Liver (tissue), 3 donors: Measurements from ENCODE around the gene LRMDA.

Experiments
- ATF3 ChIP-seq: IDR thresholded peaks from 2 replicates; pipeline ENCODE4 v1.6.1; 2016; ENCODE audit warnings: antibody characterized with exemption
- CTCF ChIP-seq: fragments of 150-350 bp; IDR thresholded peaks from 2 replicates; pipeline ENCODE4 v1.5.1; 2017; ENCODE audit warnings: improper control_type of control experiment, low read depth, low read length; ENCODE audit not compliant: missing input control
- EGR1 ChIP-seq, 2 donors: IDR thresholded peaks; 2 replicates each; pipeline ENCODE4 v1.6.1; 2016 to 2018; ENCODE audit warnings: antibody characterized with exemption in 2 of 2, low read depth in 2 of 2
- HNF4A ChIP-seq, 2 donors: conservative IDR thresholded peaks; 2 replicates each; pipeline ENCODE4 v1.6.1; 2016; ENCODE audit warnings: antibody characterized with exemption in 2 of 2, mild to moderate bottlenecking in 2 of 2
- JUND ChIP-seq, 2 donors: IDR thresholded peaks; 2 replicates each; pipeline ENCODE4 v1.6.1; 2016; ENCODE audit warnings: antibody characterized with exemption in 2 of 2
- MAX ChIP-seq: IDR thresholded peaks from 2 replicates; pipeline ENCODE4 v1.6.1; 2016; ENCODE audit warnings: antibody characterized with exemption
- NR2F2 ChIP-seq: IDR thresholded peaks from 2 replicates; pipeline ENCODE4 v1.6.1; 2016; ENCODE audit warnings: antibody characterized with exemption
- RAD21 ChIP-seq, 2 donors: IDR thresholded peaks; 2 replicates each; pipeline ENCODE4 v1.6.1; 2016; ENCODE audit warnings: antibody characterized with exemption in 2 of 2, mild to moderate bottlenecking in 2 of 2
- REST ChIP-seq: IDR thresholded peaks from 2 replicates; pipeline ENCODE4 v1.6.1; 2016; ENCODE audit warnings: antibody characterized with exemption, mild to moderate bottlenecking
- RXRA ChIP-seq, 2 donors: IDR thresholded peaks; 2 replicates each; pipeline ENCODE4 v1.6.1; 2017 to 2018; ENCODE audit warnings: antibody characterized with exemption in 2 of 2, mild to moderate bottlenecking in 1 of 2
- SP1 ChIP-seq: IDR thresholded peaks from 2 replicates; pipeline ENCODE4 v1.6.1; 2018; ENCODE audit warnings: antibody characterized with exemption, mild to moderate bottlenecking
- YY1 ChIP-seq: IDR thresholded peaks from 2 replicates; pipeline ENCODE4 v1.6.1; 2016; ENCODE audit warnings: antibody characterized with exemption, mild to moderate bottlenecking
- ZBTB33 ChIP-seq: IDR thresholded peaks from 2 replicates; pipeline ENCODE4 v1.6.1; 2016; ENCODE audit warnings: antibody characterized with exemption
- donor health status: healthy.
- donor health status: healthy.

GRCh38 chr10:76202777-76203176, 771.4 kb downstream of the LRMDA start:
- TF ChIP-seq ATF3 (no peak), EGR1 (IDR thresholded peaks at IDR 0.05; ENCODE audit: low read depth in 2 of 2) (no peak), CTCF (no peak), RAD21 (IDR thresholded peaks at IDR 0.05) (no peak), MAX (no peak), YY1 (no peak), SP1 (no peak), REST (no peak), NR2F2 (no peak), HNF4A (conservative IDR thresholded peaks at IDR 0.05) (no peak), ZBTB33 (no peak), JUND (IDR thresholded peaks at IDR 0.05) (no peak), RXRA (IDR thresholded peaks at IDR 0.05) (no peak)
